Testis (tissue), 2 donors: ENCODE measurements around the gene MT3.

ENCODE experiments used
- POLR2A ChIP-seq: fragments of 450-650 bp; IDR thresholded peaks from one replicate; pipeline ENCODE4 v1.6.1; 2017; ENCODE audit warnings: antibody characterized with exemption, mild to moderate bottlenecking, moderate library complexity
- TF ChIP-seq, protein P1 (sequence below), 3 experiments: fragments of 450-650 bp in 2 of 3; fragments of 200-600 bp in 1 of 3; sonication (generic) in 1 of 3; IDR thresholded peaks; one replicate each; pipeline ENCODE4 v1.5.1; 2016 to 2019; ENCODE audit warnings: antibody characterized with exemption in 3 of 3, mild to moderate bottlenecking in 2 of 3, moderate library complexity in 1 of 3

DNA sequence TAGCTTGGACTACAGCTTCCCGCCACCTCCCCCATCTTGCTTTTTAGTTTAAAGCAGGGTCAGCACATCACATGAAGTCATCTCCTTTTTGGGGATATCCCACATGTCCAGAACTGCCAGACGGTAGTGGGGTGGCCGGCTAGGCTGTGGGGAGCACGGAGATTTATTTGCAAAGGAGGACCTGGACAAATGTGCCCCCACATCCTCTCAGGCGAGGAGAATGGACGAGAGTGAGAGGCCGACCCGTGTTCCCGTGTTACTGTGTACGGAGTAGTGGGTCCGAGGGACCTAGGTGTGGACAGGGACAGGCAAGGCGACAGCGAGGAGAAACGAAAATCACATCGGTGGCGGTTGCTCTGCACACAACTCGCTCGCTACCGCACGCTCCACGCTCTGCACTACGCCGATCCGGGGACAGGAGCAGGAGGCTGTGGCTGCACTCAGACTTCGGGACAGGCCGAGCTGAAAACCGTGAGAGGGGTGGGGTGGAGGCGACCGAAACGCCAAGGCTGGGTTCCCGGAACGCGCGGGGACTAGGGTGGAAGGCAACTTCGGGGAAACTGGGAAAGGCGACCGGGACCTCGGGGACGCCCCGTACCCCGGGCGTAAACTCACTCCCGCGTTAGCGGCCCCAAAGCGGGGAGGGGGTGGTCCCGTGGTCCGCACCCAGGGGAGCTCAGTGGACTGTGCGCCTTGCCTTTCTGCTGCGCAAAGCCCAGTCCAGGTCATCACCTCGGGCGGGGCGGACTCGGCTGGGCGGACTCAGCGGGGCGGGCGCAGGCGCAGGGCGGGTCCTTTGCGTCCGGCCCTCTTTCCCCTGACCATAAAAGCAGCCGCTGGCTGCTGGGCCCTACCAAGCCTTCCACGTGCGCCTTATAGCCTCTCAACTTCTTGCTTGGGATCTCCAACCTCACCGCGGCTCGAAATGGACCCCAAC, 48.8 kb downstream of the MT3 start, which contains the start of gene MT1A:
- TF ChIP-seq POLR2A, result no peak
- TF ChIP-seq, protein P1, sequence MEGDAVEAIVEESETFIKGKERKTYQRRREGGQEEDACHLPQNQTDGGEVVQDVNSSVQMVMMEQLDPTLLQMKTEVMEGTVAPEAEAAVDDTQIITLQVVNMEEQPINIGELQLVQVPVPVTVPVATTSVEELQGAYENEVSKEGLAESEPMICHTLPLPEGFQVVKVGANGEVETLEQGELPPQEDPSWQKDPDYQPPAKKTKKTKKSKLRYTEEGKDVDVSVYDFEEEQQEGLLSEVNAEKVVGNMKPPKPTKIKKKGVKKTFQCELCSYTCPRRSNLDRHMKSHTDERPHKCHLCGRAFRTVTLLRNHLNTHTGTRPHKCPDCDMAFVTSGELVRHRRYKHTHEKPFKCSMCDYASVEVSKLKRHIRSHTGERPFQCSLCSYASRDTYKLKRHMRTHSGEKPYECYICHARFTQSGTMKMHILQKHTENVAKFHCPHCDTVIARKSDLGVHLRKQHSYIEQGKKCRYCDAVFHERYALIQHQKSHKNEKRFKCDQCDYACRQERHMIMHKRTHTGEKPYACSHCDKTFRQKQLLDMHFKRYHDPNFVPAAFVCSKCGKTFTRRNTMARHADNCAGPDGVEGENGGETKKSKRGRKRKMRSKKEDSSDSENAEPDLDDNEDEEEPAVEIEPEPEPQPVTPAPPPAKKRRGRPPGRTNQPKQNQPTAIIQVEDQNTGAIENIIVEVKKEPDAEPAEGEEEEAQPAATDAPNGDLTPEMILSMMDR (IDR thresholded peaks at IDR 0.05), result no peak
